Breast epithelium (tissue), 3 donors: ENCODE results near the gene CDCA7L.

Source experiments
- POLR2A ChIP-seq: fragments of 450-650 bp; IDR thresholded peaks from one replicate; pipeline ENCODE4 v1.6.1; 2016; ENCODE audit warnings: antibody characterized with exemption, mild to moderate bottlenecking, moderate library complexity
- POLR2AphosphoS5 ChIP-seq, 3 donors: sonication (generic); formaldehyde crosslinking; IDR thresholded peaks; one replicate each; pipeline ENCODE4 v1.6.1; 2017; ENCODE audit warnings: antibody characterized with exemption in 3 of 3

- TF ChIP-seq POLR2A = no peak
- no peak for TF ChIP-seq POLR2AphosphoS5 (IDR thresholded peaks at IDR 0.05)
Measured at GRCh38 chr7:21886396-21886795, 59.3 kb downstream of the CDCA7L start.
